Calu3 (cell line): Measurements from ENCODE around the gene ITGA2B. TPM values are rescaled to one million over a fixed set of nuclear protein-coding genes. Genes with fewer than 3 reads are reported as not detected.

ENCODE experiments used
- Bru-seq: library from RNA; stranded (reverse); fragments of 400-500 nt; gene quantifications from one replicate; lab custom pipeline; 2021; lab: Mats Ljungman, UMichigan
- BruChase-seq, 2 experiments: library from RNA; stranded (reverse); fragments of 400-500 nt; gene quantifications; one replicate each; lab custom pipeline; 2021; lab: Mats Ljungman, UMichigan
- BruUV-seq: library from RNA; stranded (reverse); fragments of 400-500 nt; replicated peaks from 2 replicates; lab custom pipeline; 2021; lab: Mats Ljungman, UMichigan
- CTCF ChIA-PET: fragments of 300-600 bp; sonication (Branson Sonifier 250); formaldehyde crosslinking; loops from one replicate; lab custom pipeline; 2022; ENCODE audit warnings: antibody characterized with exemption; lab: Charles Lee
- DNase-seq: peaks from one replicate; pipeline ENCODE4 v3.0.0; 2022
- H3K27ac Mint-ChIP-seq: one replicate; pipeline ENCODE4 v1.8.0; 2022; ENCODE audit warnings: mixed read lengths; ENCODE audit not compliant: unreplicated experiment
- H3K27me3 Mint-ChIP-seq: one replicate; pipeline ENCODE4 v1.8.0; 2022; ENCODE audit warnings: mixed read lengths; ENCODE audit not compliant: unreplicated experiment
- H3K36me3 Mint-ChIP-seq: one replicate; pipeline ENCODE4 v1.8.0; 2022; ENCODE audit warnings: mild to moderate bottlenecking, moderate library complexity, mixed read lengths; ENCODE audit not compliant: insufficient read depth, unreplicated experiment
- H3K4me1 Mint-ChIP-seq: one replicate; pipeline ENCODE4 v1.8.0; 2022; ENCODE audit warnings: mild to moderate bottlenecking, low read depth, mixed read lengths; ENCODE audit not compliant: unreplicated experiment
- H3K4me3 Mint-ChIP-seq: one replicate; pipeline ENCODE4 v1.8.0; 2022; ENCODE audit warnings: mild to moderate bottlenecking, low read depth, moderate library complexity, mixed read lengths; ENCODE audit not compliant: unreplicated experiment
- H3K9me3 Mint-ChIP-seq: one replicate; pipeline ENCODE4 v1.8.0; 2022; ENCODE audit warnings: low read depth, mixed read lengths; ENCODE audit not compliant: unreplicated experiment
- intact Hi-C: fragments of 100-400 bp; cut with micrococcal nuclease; formaldehyde crosslinking; loops from one replicate; pipeline ENCODE4 v1.10.0; 2022; ENCODE audit not compliant: unreplicated experiment
- long read RNA-seq: library from polyadenylated mRNA; stranded (forward); transcript quantifications from one replicate; pipeline ENCODE4 v2.0.0, GENCODE V29; 2022
- total RNA-seq: library from RNA; stranded (reverse); gene quantifications from 2 replicates; pipeline ENCODE4 v1.2.3, GENCODE V29; 2022
- TF ChIP-seq, protein P1 (sequence below): fragments of 200-600 bp; IDR thresholded peaks from one replicate; pipeline ENCODE4 v1.8.0; 2022; ENCODE audit warnings: antibody characterized with exemption; ENCODE audit not compliant: unreplicated experiment

Gene ITGA2B
- total RNA-seq (1.2 and 1.6 TPM in 2 replicates), Bru-seq, nascent RNA (percentile 22 among the genes with signal in this experiment), BruChase-seq, experiment 1, labeled RNA remaining after a 6-hour chase (percentile 29 among the genes with signal in this experiment), BruChase-seq, experiment 2, labeled RNA remaining after a 2-hour chase (percentile 27 among the genes with signal in this experiment)
- long read RNA-seq, partial matches to known transcripts = 0 of 1 reads
- long read RNA-seq, other reads (novel, unspliced or antisense) = 1 of 1 reads

DNA sequence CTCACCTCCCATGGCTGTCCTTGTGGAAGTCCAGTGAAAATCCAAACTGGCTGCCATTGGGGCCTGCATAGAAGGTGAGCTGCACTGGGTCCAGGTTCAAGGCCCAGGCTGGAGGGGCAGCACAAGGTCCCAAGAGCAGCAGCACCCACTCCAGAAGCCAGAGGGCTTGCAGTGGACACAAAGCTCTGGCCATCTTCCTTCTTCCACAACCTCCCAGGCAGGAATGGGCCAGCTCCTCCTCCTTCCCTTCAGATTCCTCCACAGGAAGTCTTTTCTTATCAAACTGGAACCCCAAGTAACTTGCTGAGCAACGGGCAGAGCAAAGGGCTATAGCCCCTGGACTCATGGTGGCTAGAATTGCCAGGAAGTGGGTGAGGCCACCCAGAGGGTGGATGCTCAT is at the start of gene ITGA2B:
TSS of gene ITGA2B (minus strand) at position 369 of the 400 bp plus-strand sequence. CDS start at position 193, 176 bp downstream.
- TF ChIP-seq, protein P1, sequence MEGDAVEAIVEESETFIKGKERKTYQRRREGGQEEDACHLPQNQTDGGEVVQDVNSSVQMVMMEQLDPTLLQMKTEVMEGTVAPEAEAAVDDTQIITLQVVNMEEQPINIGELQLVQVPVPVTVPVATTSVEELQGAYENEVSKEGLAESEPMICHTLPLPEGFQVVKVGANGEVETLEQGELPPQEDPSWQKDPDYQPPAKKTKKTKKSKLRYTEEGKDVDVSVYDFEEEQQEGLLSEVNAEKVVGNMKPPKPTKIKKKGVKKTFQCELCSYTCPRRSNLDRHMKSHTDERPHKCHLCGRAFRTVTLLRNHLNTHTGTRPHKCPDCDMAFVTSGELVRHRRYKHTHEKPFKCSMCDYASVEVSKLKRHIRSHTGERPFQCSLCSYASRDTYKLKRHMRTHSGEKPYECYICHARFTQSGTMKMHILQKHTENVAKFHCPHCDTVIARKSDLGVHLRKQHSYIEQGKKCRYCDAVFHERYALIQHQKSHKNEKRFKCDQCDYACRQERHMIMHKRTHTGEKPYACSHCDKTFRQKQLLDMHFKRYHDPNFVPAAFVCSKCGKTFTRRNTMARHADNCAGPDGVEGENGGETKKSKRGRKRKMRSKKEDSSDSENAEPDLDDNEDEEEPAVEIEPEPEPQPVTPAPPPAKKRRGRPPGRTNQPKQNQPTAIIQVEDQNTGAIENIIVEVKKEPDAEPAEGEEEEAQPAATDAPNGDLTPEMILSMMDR = no peak
- Mint-ChIP-seq H3K36me3 (peaks cover 31% of the 10 kb centered on the region), H3K4me3 (no peak within 1 kb of the TSS), H3K9me3 (no peaks in the 10 kb centered on the region), H3K27ac (no peak within 1 kb of the TSS), H3K4me1 (peaks cover 7% of the 10 kb centered on the region), H3K27me3 (peaks cover 6% of the 10 kb centered on the region)
- DNase-seq = no peak
- BruUV-seq = no TSS peak
- CTCF ChIA-PET = no interaction called here
- intact Hi-C loops = no loop called here

DNA sequence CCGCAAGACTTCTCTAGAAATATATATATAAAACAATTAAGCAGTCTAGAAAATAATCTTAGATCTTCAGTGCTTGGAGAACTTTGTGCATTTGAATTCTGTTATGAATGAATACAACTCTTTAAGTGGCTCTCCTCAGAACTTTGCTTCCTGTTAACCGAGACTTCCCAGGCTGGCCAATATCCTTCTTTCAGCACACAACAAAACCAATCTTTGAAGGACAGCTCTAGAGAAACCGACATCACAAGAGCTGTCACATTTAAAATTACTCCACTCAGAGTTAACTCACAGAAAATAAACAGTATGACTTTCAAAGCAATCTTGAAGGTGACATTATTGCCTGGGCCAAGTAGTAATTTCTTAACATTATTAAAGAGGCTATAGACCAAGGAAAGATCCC is 49.7 kb upstream of the ITGA2B start:
- no peak for DNase-seq
- no TSS peak for BruUV-seq
- no peak overlapping the region for H3K27ac Mint-ChIP-seq
- H3K9me3 Mint-ChIP-seq = no peaks in the 10 kb centered on the region
- H3K4me3 Mint-ChIP-seq = no peak overlapping the region
- no peaks in the 10 kb centered on the region for H3K27me3 Mint-ChIP-seq
- TF ChIP-seq, protein P1 = no peak
- H3K4me1 Mint-ChIP-seq = no peaks in the 10 kb centered on the region
- intact Hi-C loops = no loop called here
- CTCF ChIA-PET = interaction anchor here (0.7 kb wide), 1 partner anchor 111 kb away, joined by 3 read pairs; no protein-coding TSS in a partner anchor
- H3K36me3 Mint-ChIP-seq = peaks cover 26% of the 10 kb centered on the region

DNA sequence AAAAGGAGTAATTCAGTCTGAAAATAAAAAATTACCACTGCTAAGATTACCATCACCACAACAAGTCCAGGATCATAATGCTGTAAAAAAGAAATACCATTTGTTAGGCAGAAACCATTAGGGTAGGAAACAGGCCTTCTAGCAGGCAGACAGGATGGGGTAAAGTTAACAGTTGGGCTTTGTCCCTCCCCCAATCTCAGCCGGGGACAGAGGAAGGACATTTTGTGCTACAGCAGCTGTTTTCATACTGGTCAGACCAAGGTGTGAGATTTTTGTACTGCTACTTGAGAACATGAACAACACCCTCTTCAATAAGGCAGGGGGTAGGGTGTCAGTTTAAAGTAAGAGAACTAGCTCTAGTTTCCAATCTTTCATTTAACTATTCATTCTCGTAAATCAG is 49.2 kb upstream of the ITGA2B start:
- BruUV-seq = no TSS peak

DNA sequence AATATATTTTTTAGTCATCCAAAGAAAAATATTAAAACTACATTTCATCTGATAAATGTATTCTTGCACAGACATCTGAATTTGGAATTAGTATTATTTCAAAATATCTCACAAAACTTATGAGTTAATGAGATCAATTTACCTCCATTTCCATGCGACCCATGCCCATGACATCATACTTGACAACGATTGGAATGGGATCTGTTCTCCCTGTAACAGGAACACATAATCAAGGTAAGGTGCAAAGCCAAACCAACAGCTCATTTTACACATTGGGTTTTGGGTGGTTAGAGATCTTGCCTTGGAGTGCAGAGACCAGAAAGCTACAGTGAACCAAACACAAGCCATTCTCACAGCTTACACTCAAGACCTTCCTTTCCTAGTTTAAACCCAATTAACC is 46.9 kb upstream of the ITGA2B start:
- Mint-ChIP-seq H3K27me3 (no peaks in the 10 kb centered on the region), H3K9me3 (no peaks in the 10 kb centered on the region), H3K4me1 (peaks cover 7% of the 10 kb centered on the region), H3K4me3 (no peak overlapping the region), H3K27ac (no peak overlapping the region), H3K36me3 (peaks cover 33% of the 10 kb centered on the region)
- TF ChIP-seq, protein P1 = no peak
- DNase-seq = no peak
- CTCF ChIA-PET = interaction anchor here (0.7 kb wide), 1 partner anchor 19 kb away, joined by 4 read pairs; no protein-coding TSS in a partner anchor
- intact Hi-C loops = no loop called here
- no TSS peak for BruUV-seq

More for the DNA sequence above, 49.2 kb upstream of the ITGA2B start:
- CTCF ChIA-PET = no interaction called here
- Mint-ChIP-seq H3K36me3 (peaks cover 30% of the 10 kb centered on the region), H3K27me3 (no peaks in the 10 kb centered on the region), H3K4me3 (no peak overlapping the region), H3K4me1 (peaks cover 1% of the 10 kb centered on the region), H3K9me3 (no peaks in the 10 kb centered on the region), H3K27ac (no peak overlapping the region)
- intact Hi-C loops = no loop called here
- DNase-seq = no peak
- TF ChIP-seq, protein P1 = no peak
